HG03457 (cell line): ENCODE results near the gene CORO7.

ENCODE experiments used
- ATAC-seq: cut with Tn5 transposase; IDR thresholded peaks from one replicate; pipeline ENCODE4 v1.9.1; 2021; ENCODE audit warnings: moderate number of reproducible peaks; ENCODE audit not compliant: unreplicated experiment

CORO7 gene

DNA sequence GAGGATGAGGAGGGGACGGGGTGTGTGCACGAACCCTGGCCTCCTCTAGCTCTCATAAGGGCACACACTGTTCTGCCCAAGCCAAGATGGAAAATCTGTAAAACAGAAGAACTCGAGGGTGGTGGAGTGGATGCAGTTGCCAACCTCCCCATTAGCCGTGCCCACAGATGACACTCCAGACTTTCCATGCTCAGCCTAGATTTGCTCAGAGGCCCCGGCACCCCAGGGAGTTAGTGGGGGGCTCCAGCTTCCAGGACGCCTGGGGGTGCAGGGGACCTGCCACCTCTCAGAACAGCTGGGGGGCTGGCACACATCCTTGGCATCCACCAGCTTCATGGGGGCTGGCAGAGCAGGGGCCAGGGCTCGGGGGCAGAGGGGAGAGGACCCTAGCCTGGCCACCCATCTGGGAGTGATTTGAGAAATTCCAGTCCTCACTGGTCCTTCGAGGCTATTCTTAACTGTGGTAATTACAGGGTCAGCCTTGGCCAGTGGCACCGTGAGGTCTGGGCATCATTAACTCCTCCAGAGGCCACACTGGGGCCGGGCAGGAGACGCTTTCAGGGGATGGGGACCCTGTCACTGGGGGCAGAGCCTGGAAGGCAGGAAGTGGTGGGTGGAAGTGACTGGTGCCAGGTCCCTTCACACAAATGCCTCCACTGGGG is 30.5 kb downstream of the CORO7 start:
- no peak for ATAC-seq

DNA sequence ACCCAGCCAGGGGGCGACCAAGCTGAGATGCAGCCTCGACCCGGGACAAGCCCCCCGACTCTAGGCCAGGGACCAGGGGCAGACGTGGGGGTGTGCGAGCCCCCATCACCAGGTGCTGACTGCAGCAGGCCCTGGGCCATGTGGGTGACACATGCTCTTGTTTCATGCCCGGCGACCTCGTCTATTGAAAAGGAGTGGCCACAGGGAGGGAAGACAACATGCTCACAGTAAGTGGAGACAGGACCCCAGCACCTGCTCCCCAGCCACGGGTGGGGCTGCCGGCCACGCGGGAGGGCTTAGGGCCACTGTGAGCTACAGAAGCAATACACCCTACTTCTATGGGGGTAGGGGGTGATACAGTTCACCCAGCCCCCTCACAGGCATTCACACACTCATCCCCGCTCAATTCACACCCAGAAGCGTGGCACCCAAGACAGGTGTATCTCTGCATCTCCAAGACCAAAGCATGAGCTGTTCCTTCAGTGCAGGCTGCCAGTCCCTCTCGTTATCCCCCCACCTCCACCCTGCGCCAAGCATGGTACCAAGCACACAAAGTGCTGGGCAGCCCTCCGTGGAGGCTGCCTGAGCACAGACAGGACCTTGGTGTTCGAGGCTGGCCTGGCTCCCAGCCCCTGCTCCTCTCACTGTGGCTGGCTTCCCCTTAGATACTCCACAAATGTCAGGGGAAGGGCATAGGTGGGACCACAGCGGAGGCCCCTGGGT is 31.2 kb downstream of the CORO7 start:
- no peak for ATAC-seq

DNA sequence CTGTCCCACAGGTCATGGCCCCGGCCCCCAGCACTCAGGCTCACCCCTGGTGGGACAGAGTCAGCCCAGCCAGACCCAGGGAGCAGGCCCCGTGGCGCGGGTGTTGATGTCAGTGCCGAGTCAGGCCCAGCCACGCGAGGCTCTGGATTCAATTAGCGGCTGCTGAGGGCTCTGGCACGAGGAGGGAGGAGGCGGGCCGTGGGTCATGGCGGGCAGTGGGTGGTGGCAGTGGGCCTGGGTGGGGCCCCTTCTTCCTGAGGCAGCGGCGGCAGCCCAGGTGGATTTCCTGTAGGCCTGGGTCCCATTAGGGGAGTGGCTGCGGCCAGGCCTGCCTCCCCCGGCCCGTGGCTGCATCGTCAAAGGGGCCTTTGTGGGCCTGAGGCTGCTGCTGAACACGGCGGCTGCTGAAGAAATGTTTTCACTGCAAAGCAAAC is 31.9 kb downstream of the CORO7 start:
- ATAC-seq, result no peak

DNA sequence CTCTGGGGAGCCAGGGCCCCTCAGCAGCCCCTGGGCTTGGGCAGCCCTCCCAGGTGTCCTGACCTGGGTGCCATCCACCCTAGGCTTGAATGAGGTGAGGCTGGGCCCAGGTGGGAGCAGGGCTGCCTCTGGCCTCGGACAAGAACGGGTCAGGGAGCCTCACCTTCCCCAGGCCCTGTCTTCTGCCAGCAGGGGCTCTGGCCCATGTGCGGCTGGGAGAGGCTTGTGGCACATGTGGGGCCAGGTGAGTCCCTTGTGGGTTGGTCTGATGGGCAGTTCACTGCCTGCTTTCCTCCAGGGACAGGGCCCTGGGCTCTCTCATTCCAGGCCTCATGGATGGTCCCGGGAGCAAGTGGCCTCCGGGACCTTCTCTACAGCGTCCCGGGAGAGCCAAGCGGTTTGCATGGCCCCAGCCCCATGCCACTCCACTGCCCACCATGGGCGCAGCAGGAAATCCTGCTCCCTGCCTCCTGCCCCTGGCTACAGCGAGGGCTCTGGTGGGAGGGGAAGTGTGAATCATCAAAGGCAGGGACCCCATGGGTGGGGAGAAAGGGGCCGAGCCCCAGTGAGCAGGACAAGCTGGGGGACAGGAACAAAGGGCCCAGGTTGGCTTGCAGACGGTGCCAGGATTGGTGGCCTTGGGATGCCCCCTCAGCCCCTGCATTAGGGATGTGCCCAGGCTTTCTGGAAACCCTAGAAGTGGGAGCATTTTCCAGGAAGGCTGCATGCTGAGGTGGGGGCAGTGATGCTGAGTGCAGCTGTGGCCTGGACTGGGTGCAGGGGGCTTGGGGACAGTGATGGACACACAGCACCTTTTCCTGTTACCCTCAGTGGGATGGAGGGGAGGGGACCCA is 32.6 kb downstream of the CORO7 start:
- ATAC-seq, result no peak

DNA sequence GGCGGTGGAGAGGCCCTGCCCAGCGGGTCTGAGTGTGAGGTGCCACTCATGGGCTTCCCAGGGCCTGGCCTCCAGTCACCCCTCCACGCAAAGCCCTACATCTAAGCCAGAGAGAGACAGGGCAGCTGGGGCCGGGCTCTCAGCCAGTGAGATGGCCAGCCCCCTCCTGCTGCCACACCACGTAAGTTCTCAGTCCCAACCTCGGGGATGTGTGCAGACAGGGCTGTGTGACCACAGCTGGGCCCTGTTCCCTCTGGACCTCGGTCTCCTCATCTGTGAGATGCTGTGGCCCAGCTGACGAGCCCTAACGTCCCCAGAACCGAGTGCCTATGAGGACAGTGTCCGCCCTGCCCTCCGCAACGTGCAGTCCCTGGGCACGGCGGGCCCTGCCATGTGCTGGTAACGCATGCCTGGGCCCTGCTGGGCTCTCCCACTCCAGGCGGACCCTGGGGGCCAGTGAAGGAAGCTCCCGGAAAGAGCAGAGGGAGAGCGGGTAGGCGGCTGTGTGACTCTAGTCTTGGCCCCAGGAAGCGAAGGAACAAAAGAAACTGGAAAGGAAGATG is 33.5 kb downstream of the CORO7 start:
- ATAC-seq, result no peak

DNA sequence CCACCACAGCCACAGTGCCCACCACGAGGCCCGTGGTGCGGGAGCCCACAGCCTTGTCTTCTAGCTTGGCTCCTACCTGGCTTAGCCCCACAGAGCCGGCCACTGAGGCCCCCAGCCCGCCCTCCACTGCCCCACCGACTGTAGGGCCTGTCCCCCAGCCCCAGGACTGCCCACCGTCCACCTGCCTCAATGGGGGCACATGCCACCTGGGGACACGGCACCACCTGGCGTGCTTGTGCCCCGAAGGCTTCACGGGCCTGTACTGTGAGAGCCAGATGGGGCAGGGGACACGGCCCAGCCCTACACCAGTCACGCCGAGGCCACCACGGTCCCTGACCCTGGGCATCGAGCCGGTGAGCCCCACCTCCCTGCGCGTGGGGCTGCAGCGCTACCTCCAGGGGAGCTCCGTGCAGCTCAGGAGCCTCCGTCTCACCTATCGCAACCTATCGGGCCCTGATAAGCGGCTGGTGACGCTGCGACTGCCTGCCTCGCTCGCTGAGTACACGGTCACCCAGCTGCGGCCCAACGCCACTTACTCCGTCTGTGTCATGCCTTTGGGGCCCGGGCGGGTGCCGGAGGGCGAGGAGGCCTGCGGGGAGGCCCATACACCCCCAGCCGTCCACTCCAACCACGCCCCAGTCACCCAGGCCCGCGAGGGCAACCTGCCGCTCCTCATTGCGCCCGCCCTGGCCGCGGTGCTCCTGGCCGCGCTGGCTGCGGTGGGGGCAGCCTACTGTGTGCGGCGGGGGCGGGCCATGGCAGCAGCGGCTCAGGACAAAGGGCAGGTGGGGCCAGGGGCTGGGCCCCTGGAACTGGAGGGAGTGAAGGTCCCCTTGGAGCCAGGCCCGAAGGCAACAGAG is 34.2 kb downstream of the CORO7 start:
- no peak for ATAC-seq

DNA sequence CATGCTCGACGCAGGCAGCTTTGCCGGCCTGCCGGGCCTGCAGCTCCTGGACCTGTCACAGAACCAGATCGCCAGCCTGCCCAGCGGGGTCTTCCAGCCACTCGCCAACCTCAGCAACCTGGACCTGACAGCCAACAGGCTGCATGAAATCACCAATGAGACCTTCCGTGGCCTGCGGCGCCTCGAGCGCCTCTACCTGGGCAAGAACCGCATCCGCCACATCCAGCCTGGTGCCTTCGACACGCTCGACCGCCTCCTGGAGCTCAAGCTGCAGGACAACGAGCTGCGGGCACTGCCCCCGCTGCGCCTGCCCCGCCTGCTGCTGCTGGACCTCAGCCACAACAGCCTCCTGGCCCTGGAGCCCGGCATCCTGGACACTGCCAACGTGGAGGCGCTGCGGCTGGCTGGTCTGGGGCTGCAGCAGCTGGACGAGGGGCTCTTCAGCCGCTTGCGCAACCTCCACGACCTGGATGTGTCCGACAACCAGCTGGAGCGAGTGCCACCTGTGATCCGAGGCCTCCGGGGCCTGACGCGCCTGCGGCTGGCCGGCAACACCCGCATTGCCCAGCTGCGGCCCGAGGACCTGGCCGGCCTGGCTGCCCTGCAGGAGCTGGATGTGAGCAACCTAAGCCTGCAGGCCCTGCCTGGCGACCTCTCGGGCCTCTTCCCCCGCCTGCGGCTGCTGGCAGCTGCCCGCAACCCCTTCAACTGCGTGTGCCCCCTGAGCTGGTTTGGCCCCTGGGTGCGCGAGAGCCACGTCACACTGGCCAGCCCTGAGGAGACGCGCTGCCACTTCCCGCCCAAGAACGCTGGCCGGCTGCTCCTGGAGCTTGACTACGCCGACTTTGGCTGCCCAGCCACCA is 35.1 kb downstream of the CORO7 start:
- no peak for ATAC-seq

GRCh38 chr16:4380119-4381063 is 36.0 kb downstream of the CORO7 start:
- no peak for ATAC-seq

- no peak for ATAC-seq
Measured at GRCh38 chr16:4378999-4379690, 37.3 kb downstream of the CORO7 start.

GRCh38 chr16:4378161-4378666 is 38.2 kb downstream of the CORO7 start:
- ATAC-seq, result no peak

GRCh38 chr16:4377573-4378154 is 38.7 kb downstream of the CORO7 start:
- no peak for ATAC-seq

DNA sequence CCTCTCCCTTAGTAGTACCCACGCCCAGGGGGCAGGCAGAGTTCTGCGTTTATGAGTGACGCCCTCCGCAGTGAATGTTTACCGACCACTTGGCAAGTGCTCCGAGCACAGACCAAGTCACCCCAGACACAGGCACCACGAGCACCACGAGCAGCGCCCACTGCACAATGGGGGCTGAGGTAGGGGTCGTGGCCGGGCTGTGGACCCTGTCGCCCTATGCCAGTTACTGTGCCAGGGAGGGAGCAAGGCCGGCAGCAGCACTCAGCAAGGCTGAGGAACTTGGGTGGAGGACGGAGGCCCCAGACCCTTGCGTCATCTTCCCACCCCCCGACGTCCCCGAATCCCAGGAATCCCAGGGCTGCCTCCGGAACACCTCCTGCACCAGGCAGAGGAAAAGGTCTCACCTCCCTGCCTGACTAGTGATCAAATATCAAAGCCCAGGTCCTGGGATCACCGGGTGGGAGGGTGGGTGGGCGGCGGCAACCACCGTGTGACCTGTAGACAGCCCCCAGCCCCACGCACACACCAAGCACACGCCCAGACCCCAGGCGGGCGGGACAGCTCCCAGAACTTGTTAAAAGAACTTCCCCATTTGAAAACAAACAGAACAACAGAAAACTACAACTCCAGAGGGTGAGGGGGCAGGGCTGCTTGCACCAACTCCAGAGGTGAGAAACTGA is 39.4 kb downstream of the CORO7 start:
- ATAC-seq, result no peak

DNA sequence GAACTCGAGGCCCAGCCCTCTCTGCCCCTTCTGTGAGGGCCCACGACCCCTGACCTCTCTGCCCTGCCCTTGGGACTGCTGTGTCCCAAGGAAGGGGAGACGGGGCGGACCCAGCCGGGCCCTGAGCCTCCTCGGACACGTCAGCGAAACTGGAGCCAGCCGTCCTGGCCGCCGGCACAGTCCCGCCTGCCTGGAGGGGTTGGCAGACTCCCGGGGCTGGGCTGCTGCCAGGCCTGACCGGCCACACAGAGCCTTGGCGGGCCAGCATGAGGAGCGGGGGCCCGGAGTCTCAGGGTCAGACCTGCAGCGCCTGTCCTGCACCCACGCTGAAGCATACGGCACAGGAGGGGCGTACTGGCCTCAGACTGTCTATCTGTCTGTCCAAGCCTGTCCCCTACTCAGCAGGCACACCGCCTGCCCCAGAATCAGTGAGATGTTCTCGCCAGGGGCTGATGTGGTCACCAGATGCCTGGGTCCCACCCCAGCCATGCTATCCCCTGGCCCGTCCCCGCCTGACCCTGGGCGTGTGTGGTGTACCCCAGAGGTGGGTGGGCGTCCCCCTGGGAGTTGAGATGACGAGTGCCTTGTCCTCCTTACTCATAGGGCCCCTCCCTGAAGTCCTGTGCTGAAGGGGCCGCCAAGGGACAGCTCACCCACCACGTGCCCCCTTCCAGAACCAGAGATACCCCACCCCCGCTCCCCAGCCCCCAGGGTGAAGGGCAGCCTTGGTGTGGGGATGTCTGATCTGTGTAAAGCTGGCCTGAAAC is 40.1 kb downstream of the CORO7 start:
- no peak for ATAC-seq

DNA sequence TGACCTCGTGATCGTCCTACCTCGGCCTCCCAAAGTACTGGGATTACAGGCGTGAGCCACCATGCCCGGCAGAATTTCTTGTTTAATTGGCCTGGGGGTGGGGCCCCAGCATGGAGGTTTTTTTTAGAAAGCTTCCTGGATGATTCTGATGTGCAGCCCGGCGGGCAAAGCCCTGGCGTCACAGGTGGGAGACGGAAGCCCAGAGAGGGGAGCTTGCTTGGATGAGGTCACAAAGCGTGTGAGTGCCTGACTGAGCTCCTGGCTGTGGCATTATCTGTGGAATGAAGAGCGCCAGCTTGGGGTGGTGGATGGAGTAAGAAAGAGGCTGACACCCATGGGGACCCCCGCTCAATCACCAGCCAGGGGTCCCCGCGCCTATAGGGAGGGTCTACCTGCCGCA is 40.7 kb downstream of the CORO7 start:
- ATAC-seq, result no peak

- no peak for ATAC-seq
Measured at GRCh38 chr16:4373909-4374742, 42.3 kb downstream of the CORO7 start.
